Lung (tissue), 12 donors: ENCODE data around the gene ARRDC3. TPM values are rescaled to one million over a fixed set of nuclear protein-coding genes. Genes with fewer than 3 reads are reported as not detected.

Experiments
- ATAC-seq: fragments of 200-7000 bp; cut with Tn5 transposase; one replicate; pipeline ENCODE4 v1.9.1; 2020; ENCODE audit warnings: moderate number of reproducible peaks; ENCODE audit not compliant: insufficient read depth, low FRiP score
- DNase-seq, 3 donors: peaks; one replicate each; pipeline ENCODE4 v3.0.0-alpha.2; 2013 to 2017
- H3K27ac ChIP-seq, 2 donors: one replicate each; pipeline ENCODE4 v1.5.1; 2013; ENCODE audit warnings: mild to moderate bottlenecking in 2 of 2, moderate library complexity in 2 of 2, control low read depth in 1 of 2, inconsistent platforms in 1 of 2, low read depth in 1 of 2, low read length in 1 of 2
- H3K27me3 ChIP-seq, 3 donors: one replicate each; pipeline ENCODE4 v1.5.1; 2013; ENCODE audit warnings: low read length in 2 of 3; ENCODE audit not compliant: control insufficient read depth in 3 of 3, insufficient read depth in 3 of 3
- H3K36me3 ChIP-seq, 4 donors: one replicate each; pipeline ENCODE4 v1.5.1; 2013; ENCODE audit warnings: low read length in 4 of 4, mild to moderate bottlenecking in 1 of 4, moderate library complexity in 1 of 4; ENCODE audit not compliant: control insufficient read depth in 4 of 4, insufficient read depth in 4 of 4
- H3K4me1 ChIP-seq, 5 donors: one replicate each; pipeline ENCODE4 v1.5.1; 2013; ENCODE audit warnings: low read length in 5 of 5, mild to moderate bottlenecking in 2 of 5, moderate library complexity in 1 of 5; ENCODE audit not compliant: control insufficient read depth in 5 of 5, insufficient read depth in 5 of 5
- H3K4me3 ChIP-seq: one replicate; pipeline ENCODE4 v1.5.1; 2013; ENCODE audit warnings: mild to moderate bottlenecking, control low read depth, moderate library complexity
- H3K9ac ChIP-seq, 2 donors: one replicate each; pipeline ENCODE4 v1.5.1; 2013; ENCODE audit warnings: low read length in 2 of 2, control low read depth in 1 of 2; ENCODE audit not compliant: insufficient read depth in 1 of 2
- H3K9me3 ChIP-seq, 4 donors: one replicate each; pipeline ENCODE4 v1.5.1; 2013; ENCODE audit warnings: low read length in 3 of 4, mild to moderate bottlenecking in 1 of 4, moderate library complexity in 1 of 4; ENCODE audit not compliant: control insufficient read depth in 4 of 4, insufficient read depth in 3 of 4
- WGBS, 2 donors: extraction: QIAGEN DNeasy Blood & Tissue Kit; methylation state at CpG; one replicate each; pipeline ENCODE4 v1.1.7; 2013; 5-methylcytosine and 5-hydroxymethylcytosine counted together
- polyA plus RNA-seq, 2 donors: library from polyadenylated mRNA; stranded (reverse); fragments of 200-250 nt; gene quantifications; one replicate each; pipeline ENCODE4 v1.2.1, GENCODE V29; 2013
- total RNA-seq, 2 donors: library from RNA; depleted of rRNA in 1 of 2; stranded (reverse); fragments of >200 nt in 1 of 2; gene quantifications; one replicate each; pipeline ENCODE4 v1.2.1, GENCODE V29; 2014 to 2021
- TF ChIP-seq, protein P1 (sequence below): IDR thresholded peaks from 2 replicates; pipeline ENCODE4 v1.5.1; 2012; ENCODE audit warnings: mild to moderate bottlenecking; ENCODE audit errors: control extremely low read depth, extremely low read depth
- donor health status: control.
- donor health status: control.
- donor health status: Bipolar disorder and iron deficiency.
- donor health status: healthy.
- donor health status: DM: yes; HTN: yes; CAD: no.

ARRDC3 gene
- total and polyA plus RNA-seq, 4 donors = 26.0 to 455 (median 77.3) TPM

- Histone ChIP-seq H3K9ac (no peak overlapping the region), H3K27ac (no peak overlapping the region), H3K4me1 (no peaks in the 10 kb centered on the region), H3K36me3 (no peaks in the 10 kb centered on the region), H3K27me3 (no peaks in the 10 kb centered on the region), H3K9me3 (no peaks in the 10 kb centered on the region), H3K4me3 (no peak overlapping the region)
- TF ChIP-seq, protein P1, sequence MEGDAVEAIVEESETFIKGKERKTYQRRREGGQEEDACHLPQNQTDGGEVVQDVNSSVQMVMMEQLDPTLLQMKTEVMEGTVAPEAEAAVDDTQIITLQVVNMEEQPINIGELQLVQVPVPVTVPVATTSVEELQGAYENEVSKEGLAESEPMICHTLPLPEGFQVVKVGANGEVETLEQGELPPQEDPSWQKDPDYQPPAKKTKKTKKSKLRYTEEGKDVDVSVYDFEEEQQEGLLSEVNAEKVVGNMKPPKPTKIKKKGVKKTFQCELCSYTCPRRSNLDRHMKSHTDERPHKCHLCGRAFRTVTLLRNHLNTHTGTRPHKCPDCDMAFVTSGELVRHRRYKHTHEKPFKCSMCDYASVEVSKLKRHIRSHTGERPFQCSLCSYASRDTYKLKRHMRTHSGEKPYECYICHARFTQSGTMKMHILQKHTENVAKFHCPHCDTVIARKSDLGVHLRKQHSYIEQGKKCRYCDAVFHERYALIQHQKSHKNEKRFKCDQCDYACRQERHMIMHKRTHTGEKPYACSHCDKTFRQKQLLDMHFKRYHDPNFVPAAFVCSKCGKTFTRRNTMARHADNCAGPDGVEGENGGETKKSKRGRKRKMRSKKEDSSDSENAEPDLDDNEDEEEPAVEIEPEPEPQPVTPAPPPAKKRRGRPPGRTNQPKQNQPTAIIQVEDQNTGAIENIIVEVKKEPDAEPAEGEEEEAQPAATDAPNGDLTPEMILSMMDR = no peak
- 96 to 98% methylated on average over 3 of the region's 3 CpGs for WGBS, 2 donors
- DNase-seq (no peak), ATAC-seq (no peak)
Measured at GRCh38 chr5:91341154-91341553, 42.0 kb downstream of the ARRDC3 start.

DNA sequence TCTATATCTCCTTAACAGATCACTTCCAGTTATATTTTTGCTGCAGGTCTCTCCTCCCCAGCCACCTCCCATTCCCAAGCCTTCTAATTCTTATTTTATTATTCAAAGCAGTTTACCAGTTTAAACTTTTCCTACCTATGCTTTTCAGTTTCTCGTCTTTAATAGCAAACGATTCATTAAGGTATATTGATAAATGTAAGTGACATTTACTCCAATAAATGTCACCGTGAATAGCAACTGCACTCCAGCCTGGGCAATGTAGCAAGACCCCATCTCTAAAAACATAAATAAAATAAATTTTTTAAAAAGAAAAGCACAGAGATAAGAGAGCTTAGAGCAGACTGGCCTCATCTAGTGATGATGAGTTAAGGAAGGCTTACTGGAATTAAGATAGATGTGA lies 42.6 kb downstream of the ARRDC3 start:
- TF ChIP-seq, protein P1 = no peak
- H3K27ac ChIP-seq = no peak overlapping the region
- H3K27me3 ChIP-seq = no peaks in the 10 kb centered on the region
- no peaks in the 10 kb centered on the region for H3K9me3 ChIP-seq
- no peaks in the 10 kb centered on the region for H3K4me1 ChIP-seq
- DNase-seq = no peak
- H3K9ac ChIP-seq = no peak overlapping the region
- H3K4me3 ChIP-seq = no peak overlapping the region
- H3K36me3 ChIP-seq = no peaks in the 10 kb centered on the region
- 96 to 97% methylated on average over 3 of the region's 3 CpGs for WGBS, 2 donors
- ATAC-seq = no peak

- no peak overlapping the region for H3K9ac ChIP-seq
- WGBS, 2 donors = 72 to 90% methylated on average over 3 of the region's 3 CpGs
- no peaks in the 10 kb centered on the region for H3K4me1 ChIP-seq
- H3K9me3 ChIP-seq = no peaks in the 10 kb centered on the region
- no peak overlapping the region for H3K27ac ChIP-seq
- ATAC-seq = no peak
- no peaks in the 10 kb centered on the region for H3K27me3 ChIP-seq
- H3K4me3 ChIP-seq = no peak overlapping the region
- no peaks in the 10 kb centered on the region for H3K36me3 ChIP-seq
- DNase-seq = no peak
- TF ChIP-seq, protein P1 = no peak
Measured at GRCh38 chr5:91339063-91339705, 43.9 kb downstream of the ARRDC3 start.
